HepG2 (cell line): Measurements from ENCODE around the gene SERP1. TPM values are rescaled to one million over a fixed set of nuclear protein-coding genes. Genes with fewer than 3 reads are reported as not detected.

Experiments used
- ATAC-seq: fragments of 200-7000 bp; cut with Tn5 transposase; 3 replicates; pipeline ENCODE4 v1.9.1; 2020; ENCODE audit warnings: mild to moderate bottlenecking, moderate library complexity
- BruUV-seq: library from RNA; stranded (reverse); fragments of 400-500 nt; replicated peaks from 2 replicates; lab custom pipeline; 2021; lab: Mats Ljungman, UMichigan
- CTCF ChIA-PET: fragments of 300-600 bp; formaldehyde crosslinking; extraction: SDS; loops from one replicate; lab custom pipeline; 2021; ENCODE audit warnings: low total read pairs, inconsistent platforms, low intra/inter-chr PET ratio; lab: Yijun Ruan, JAX
- POLR2A ChIA-PET: fragments of 350-600 bp; sonication (Branson Sonifier 250); formaldehyde crosslinking; loops from one replicate; lab custom pipeline; 2020; ENCODE audit warnings: antibody characterized with exemption, inconsistent platforms; lab: Yijun Ruan, JAX
- DNase-seq: peaks from one replicate; pipeline ENCODE4 v3.0.0-alpha.2; 2015; ENCODE audit warnings: low spot score
- FAIRE-seq: peaks from 3 replicates; lab custom pipeline; 2011; peaks lifted over from hg19 to GRCh38; lab: Jason Lieb, UNC
- H2AFZ ChIP-seq: one replicate; pipeline ENCODE4 v1.6.1; 2011; ENCODE audit warnings: low read length, inconsistent platforms
- H3K27ac ChIP-seq: fragments of 300-600 bp; 3 replicates; pipeline ENCODE4 v1.8.0; 2011; ENCODE audit warnings: mixed run types, mild to moderate bottlenecking, mixed read lengths, low read length, inconsistent platforms; ENCODE audit not compliant: insufficient read depth; ENCODE audit errors: extremely low read length
- H3K27me3 ChIP-seq, 2 experiments: fragments of 200-600 bp in 1 of 2; 2 replicates in 1 of 2; 3 replicates in 1 of 2; pipeline versions ENCODE4 v1.6.0 to v1.8.0; 2011; ENCODE audit warnings: low read length in 2 of 2, mild to moderate bottlenecking in 2 of 2, moderate library complexity in 2 of 2, inconsistent platforms in 1 of 2; ENCODE audit not compliant: insufficient read depth in 2 of 2, control insufficient read depth in 1 of 2
- H3K36me3 ChIP-seq, 2 experiments: fragments of 200-600 bp in 1 of 2; replicated peaks in 1 of 2; 2 replicates in 1 of 2; 3 replicates in 1 of 2; pipeline versions ENCODE4 v1.5.1 to v1.8.0; 2011; ENCODE audit warnings: low read length in 2 of 2, inconsistent platforms in 1 of 2; ENCODE audit not compliant: insufficient read depth in 2 of 2, control insufficient read depth in 1 of 2
- H3K4me1 ChIP-seq: 2 replicates; pipeline ENCODE4 v1.5.1; 2012; ENCODE audit warnings: low read length, inconsistent platforms; ENCODE audit not compliant: insufficient read depth
- H3K4me2 ChIP-seq: 2 replicates; pipeline ENCODE4 v1.6.0; 2011; ENCODE audit warnings: low read depth, low read length, inconsistent platforms
- H3K4me3 ChIP-seq, 3 experiments: fragments of 200-600 bp in 1 of 3; sonication (generic), shearing (Covaris generic) in 1 of 3; replicated peaks in 1 of 3; 2 replicates each; pipeline ENCODE4 v1.5.1; 2011 to 2016; ENCODE audit warnings: low read length in 3 of 3, inconsistent platforms in 2 of 3, low read depth in 2 of 3, mild to moderate bottlenecking in 2 of 3, control low read depth in 1 of 3, mixed read lengths in 1 of 3; ENCODE audit not compliant: insufficient read depth in 1 of 3
- H3K79me2 ChIP-seq: one replicate; pipeline ENCODE4 v1.6.1; 2011; ENCODE audit warnings: low read length, inconsistent platforms; ENCODE audit not compliant: insufficient read depth
- H3K9ac ChIP-seq: 2 replicates; pipeline ENCODE4 v1.6.0; 2011; ENCODE audit warnings: mild to moderate bottlenecking, low read depth, low read length, inconsistent platforms; ENCODE audit not compliant: insufficient read depth
- H3K9me3 ChIP-seq: 2 replicates; pipeline ENCODE4 v1.5.1; 2012; ENCODE audit warnings: mild to moderate bottlenecking, low read length
- H4K20me1 ChIP-seq: 2 replicates; pipeline ENCODE4 v1.6.0; 2011; ENCODE audit warnings: inconsistent platforms, mild to moderate bottlenecking, low read length, moderate library complexity; ENCODE audit not compliant: insufficient read depth
- EED ChIP-seq: sonication (generic); formaldehyde crosslinking; IDR thresholded peaks from 2 replicates; pipeline ENCODE4 v1.5.0; 2020; ENCODE audit warnings: mild to moderate bottlenecking, missing genetic modification reagents
- HNRNPUL1 ChIP-seq: fragments of 200-400 bp; formaldehyde crosslinking; IDR thresholded peaks from 2 replicates; pipeline ENCODE4 v1.6.1; 2017; ENCODE audit warnings: low read depth, mild to moderate bottlenecking, low read length, moderate library complexity
- KLF15 ChIP-seq: sonication (generic); formaldehyde crosslinking; IDR thresholded peaks from 2 replicates; pipeline ENCODE4 v1.8.1; 2023; ENCODE audit warnings: borderline replicate concordance, mild to moderate bottlenecking, inconsistent platforms, missing genetic modification reagents, mixed read lengths
- NFE2L1 ChIP-seq: sonication (generic); formaldehyde crosslinking; IDR thresholded peaks from 2 replicates; pipeline ENCODE4 v1.4.0; 2020; ENCODE audit warnings: missing genetic modification reagents, mild to moderate bottlenecking, borderline replicate concordance
- PHF5A ChIP-seq: IDR thresholded peaks from one replicate; pipeline ENCODE4 v1.6.1; 2018; ENCODE audit warnings: low read depth, missing genetic modification reagents; ENCODE audit not compliant: unreplicated experiment
- RBFOX2 ChIP-seq: fragments of 200-400 bp; formaldehyde crosslinking; IDR thresholded peaks from 2 replicates; pipeline ENCODE4 v1.6.1; 2017; ENCODE audit warnings: low read depth, mild to moderate bottlenecking, low read length
- SRY ChIP-seq: sonication (generic); formaldehyde crosslinking; IDR thresholded peaks from 2 replicates; pipeline ENCODE4 v1.8.0; 2022; ENCODE audit warnings: mild to moderate bottlenecking, missing genetic modification reagents
- YY1 ChIP-seq: IDR thresholded peaks from 2 replicates; pipeline ENCODE4 v1.6.1; 2011; ENCODE audit warnings: low read length, low read depth, moderate library complexity, mild to moderate bottlenecking; ENCODE audit not compliant: insufficient read depth, insufficient replicate concordance
- ZBTB10 ChIP-seq: sonication (generic); formaldehyde crosslinking; IDR thresholded peaks from 2 replicates; pipeline ENCODE4 v1.4.0; 2020; ENCODE audit warnings: missing genetic modification reagents, borderline replicate concordance
- ZBTB39 ChIP-seq: sonication (generic); formaldehyde crosslinking; IDR thresholded peaks from 2 replicates; pipeline ENCODE4 v1.5.0; 2020; ENCODE audit warnings: missing genetic modification reagents
- ZNF251 ChIP-seq: sonication (generic); formaldehyde crosslinking; IDR thresholded peaks from 2 replicates; pipeline ENCODE4 v1.9.0; 2021; ENCODE audit warnings: mild to moderate bottlenecking, missing genetic modification reagents
- ZNF609 ChIP-seq: sonication (generic); formaldehyde crosslinking; IDR thresholded peaks from 2 replicates; pipeline ENCODE4 v1.4.0; 2020; ENCODE audit warnings: mild to moderate bottlenecking, missing genetic modification reagents, borderline replicate concordance
- ZNF720 ChIP-seq: sonication (generic); formaldehyde crosslinking; IDR thresholded peaks from 2 replicates; pipeline ENCODE4 v1.4.0; 2020; ENCODE audit warnings: missing genetic modification reagents
- ZNF737 ChIP-seq: sonication (generic); formaldehyde crosslinking; IDR thresholded peaks from 2 replicates; pipeline ENCODE4 v1.5.0; 2020; ENCODE audit warnings: missing genetic modification reagents, mild to moderate bottlenecking, borderline replicate concordance
- WGBS: methylation state at CpG from one replicate; pipeline ENCODE4 v1.1.6; 2017; ENCODE audit warnings: low lambda C conversion rate; 5-methylcytosine and 5-hydroxymethylcytosine counted together
- in situ Hi-C: cut with HindIII; loops from 2 replicates; pipeline ENCODE4 v1.10.0; 2017; ENCODE audit warnings: low pct_unique_long_range_greater_than_20kb; ENCODE audit not compliant: extremely low pct_ligation_motif_present
- intact Hi-C: fragments of 100-400 bp; cut with micrococcal nuclease; formaldehyde crosslinking; loops from one replicate; pipeline ENCODE4 v1.10.0; 2022; ENCODE audit not compliant: unreplicated experiment
- polyA plus RNA-seq, 8 experiments: library from polyadenylated mRNA; depleted of rRNA in 3 of 8; stranded (reverse) in 7 of 8; unstranded in 1 of 8; fragments of >200 nt; fragmentation: Illumina TruSeq in 4 of 8; extraction: Trizol in 4 of 8; gene quantifications; 2 replicates each; pipeline versions ENCODE4 v1.2.1 to v1.2.3, GENCODE V29; 2011 to 2016; ENCODE audit warnings: low read depth in 4 of 8, missing spikeins in 1 of 8, mixed read lengths in 1 of 8; ENCODE audit not compliant: insufficient read depth in 1 of 8
- total RNA-seq, 5 experiments: library from RNA; depleted of rRNA; stranded (reverse); fragments of >200 nt; fragmentation: Illumina TruSeq; extraction: Trizol; gene quantifications; 2 replicates each; pipeline ENCODE4 v1.2.3, GENCODE V29; 2016; ENCODE audit warnings: low read depth in 1 of 5

Gene SERP1
- total and polyA plus RNA-seq, 2 of the 13 experiments (the other 11 are each of a cell fraction or from before 2014, with no cell fraction given) = 61.2 to 95.0 TPM

DNA sequence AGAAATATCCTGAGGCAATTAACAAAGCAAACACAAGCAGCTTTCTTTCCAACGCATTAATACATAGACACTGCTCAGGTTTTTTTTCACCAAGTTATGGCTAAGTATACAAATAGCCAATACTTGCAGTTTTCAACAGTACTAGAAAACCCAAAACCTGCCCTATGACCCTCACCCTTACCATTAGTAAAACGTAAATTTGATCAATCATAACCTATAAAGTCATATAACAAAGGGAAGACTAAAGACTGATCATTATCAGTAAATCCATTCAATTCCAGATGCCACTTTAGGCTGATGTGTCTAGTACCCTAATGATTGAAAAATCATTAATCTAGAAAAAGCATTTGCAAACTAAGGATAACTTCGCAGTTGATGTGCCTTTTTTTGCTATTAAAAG lies 3.2 kb downstream of the SERP1 start:
- Histone ChIP-seq H2AFZ (no peak overlapping the region), H3K4me1 (peaks cover 30% of the 10 kb centered on the region), H3K9me3 (no peaks in the 10 kb centered on the region), H3K79me2 (peaks cover 51% of the 10 kb centered on the region), H3K27ac (no peak overlapping the region), H4K20me1 (peaks cover 17% of the 10 kb centered on the region; the same call in 1 of the 2 replicates), H3K9ac (no peak overlapping the region), H3K27me3 (peaks cover 0 to 7% of the 10 kb centered on the region in 2 experiments; a peak in 1 of 5 replicates), H3K4me2 (no peak overlapping the region), H3K4me3 (no peak overlapping the region), H3K36me3 (peaks cover 2 to 12% of the 10 kb centered on the region in 2 experiments; a peak in 3 of 5 replicates)
- in situ Hi-C loops (no loop called here), intact Hi-C loops (loop anchor here (10.0 kb wide), 1 partner anchor 162 kb away; the partner anchor contains the start of gene ERICH6)
- no peak for TF ChIP-seq ZNF737
- TF ChIP-seq YY1 = no peak
- no peak for TF ChIP-seq ZBTB39 (CRISPR knock-in tag)
- no peak for TF ChIP-seq EED (CRISPR knock-in tag)
- 0 out of 2 replicates have a peak, but pooled peaks have one; percentile 13 for TF ChIP-seq RBFOX2
- TF ChIP-seq ZBTB10 = no peak
- TF ChIP-seq NFE2L1 (CRISPR knock-in tag) = no peak
- no peak for TF ChIP-seq ZNF251 (CRISPR knock-in tag)
- no peak for TF ChIP-seq KLF15 (CRISPR knock-in tag)
- peak; percentile 40 for TF ChIP-seq PHF5A
- no peak for TF ChIP-seq SRY
- no peak for TF ChIP-seq ZNF720 (CRISPR knock-in tag)
- TF ChIP-seq ZNF609 = no peak
- no peak for TF ChIP-seq HNRNPUL1
- ChIA-PET POLR2A (no interaction called here), CTCF (no interaction called here)
- no peak for DNase-seq
- ATAC-seq = no peak
- no peak for FAIRE-seq
- no TSS peak for BruUV-seq
- 98% methylated on average over 3 of the region's 3 CpGs for WGBS
